Fibroblast of lung (primary cell): ENCODE data around the gene MACROD2. TPM values are rescaled to one million over a fixed set of nuclear protein-coding genes. Genes with fewer than 3 reads are reported as not detected.

Experiments used
- DNase-seq, 2 donors: peaks; one replicate each; pipeline versions ENCODE4 v3.0.0 to v3.0.0-alpha.2; 2010; ENCODE audit warnings: low read depth in 2 of 2
- H2AFZ ChIP-seq: 2 replicates; pipeline ENCODE4 v1.5.1; 2012; ENCODE audit warnings: low read length, control low read depth, inconsistent platforms
- H3K27ac ChIP-seq: 2 replicates; pipeline ENCODE4 v1.5.1; 2011; ENCODE audit warnings: low read length, control low read depth; ENCODE audit not compliant: insufficient read depth
- H3K27me3 ChIP-seq: 2 replicates; pipeline ENCODE4 v1.5.1; 2011; ENCODE audit warnings: mild to moderate bottlenecking, low read length; ENCODE audit not compliant: control insufficient read depth, insufficient read depth
- H3K36me3 ChIP-seq: 2 replicates; pipeline ENCODE4 v1.5.1; 2011; ENCODE audit warnings: low read length; ENCODE audit not compliant: control insufficient read depth, insufficient read depth
- H3K4me1 ChIP-seq: 2 replicates; pipeline ENCODE4 v1.5.1; 2011; ENCODE audit warnings: low read length; ENCODE audit not compliant: control insufficient read depth, insufficient read depth; ENCODE audit errors: extremely low read depth
- H3K4me2 ChIP-seq: 2 replicates; pipeline ENCODE4 v1.5.1; 2011; ENCODE audit warnings: low read length, control low read depth; ENCODE audit not compliant: insufficient read depth; ENCODE audit errors: extremely low read depth
- H3K4me3 ChIP-seq, 4 experiments: fragments of 200-600 bp in 1 of 4; sonication (generic) in 1 of 4; replicated peaks in 1 of 4; 2 replicates each; pipeline ENCODE4 v1.5.1; 2011 to 2016; ENCODE audit warnings: low read length in 4 of 4, low read depth in 3 of 4, mild to moderate bottlenecking in 3 of 4, control low read depth in 2 of 4, inconsistent platforms in 1 of 4, mixed read lengths in 1 of 4; ENCODE audit not compliant: insufficient read depth in 1 of 4; ENCODE audit errors: control extremely low read depth in 1 of 4
- H3K79me2 ChIP-seq: 2 replicates; pipeline ENCODE4 v1.5.1; 2012; ENCODE audit warnings: mild to moderate bottlenecking, low read length, inconsistent platforms; ENCODE audit not compliant: control insufficient read depth, insufficient read depth
- H3K9ac ChIP-seq: 2 replicates; pipeline ENCODE4 v1.5.1; 2011; ENCODE audit warnings: mild to moderate bottlenecking, low read length, control low read depth; ENCODE audit not compliant: insufficient read depth
- H3K9me3 ChIP-seq: 2 replicates; pipeline ENCODE4 v1.5.1; 2012; ENCODE audit warnings: low read depth, low read length; ENCODE audit not compliant: control insufficient read depth, insufficient read depth
- H4K20me1 ChIP-seq: 2 replicates; pipeline ENCODE4 v1.5.1; 2011; ENCODE audit warnings: low read length; ENCODE audit not compliant: control insufficient read depth, insufficient read depth; ENCODE audit errors: extremely low read depth
- EZH2 ChIP-seq: IDR thresholded peaks from 2 replicates; pipeline ENCODE4 v1.5.1; 2012; ENCODE audit warnings: low read length, control low read depth, mild to moderate bottlenecking; ENCODE audit errors: missing control alignments
- polyA plus RNA-seq, 2 donors: library from polyadenylated mRNA; depleted of rRNA in 1 of 2; stranded (reverse) in 1 of 2; unstranded in 1 of 2; fragments of >200 nt; gene quantifications; 2 replicates each; pipeline ENCODE4 v1.2.1, GENCODE V29; 2011 to 2012; ENCODE audit warnings: missing spikeins in 1 of 2
- total RNA-seq: library from RNA; depleted of rRNA; stranded (reverse); fragments of >200 nt; gene quantifications from 2 replicates; pipeline ENCODE4 v1.2.1, GENCODE V29; 2014
- TF ChIP-seq, protein P1 (sequence below), 2 donors: IDR thresholded peaks in 1 of 2; conservative IDR thresholded peaks in 1 of 2; 1 replicate in 1 of 2; 2 replicates in 1 of 2; pipeline ENCODE4 v1.5.1; 2011 to 2012; ENCODE audit warnings: low read length in 2 of 2, control low read depth in 1 of 2, inconsistent platforms in 1 of 2, low read depth in 1 of 2, mild to moderate bottlenecking in 1 of 2

MACROD2 gene
- total and polyA plus RNA-seq, 2 donors (not counting 1 experiment from before 2014, with no cell fraction given): 0.54 to 1.7 TPM

DNA sequence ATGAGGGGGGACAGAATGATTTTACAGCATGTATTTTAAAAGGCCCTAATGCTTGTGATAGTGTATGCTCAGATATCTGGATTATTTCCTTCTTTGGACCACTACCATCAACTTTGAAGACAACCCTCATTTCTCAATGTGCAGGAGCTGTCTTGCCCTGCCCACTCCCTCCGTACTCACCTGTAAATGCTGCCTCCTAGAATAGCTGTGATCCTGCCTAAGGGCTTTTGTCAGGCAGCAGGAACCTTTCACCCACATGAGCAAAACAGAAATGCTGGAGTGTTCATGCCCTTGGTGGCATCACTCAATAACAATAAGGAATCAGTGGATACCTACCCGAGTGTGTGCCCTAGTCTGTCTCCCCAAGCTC, 1065.7 kb downstream of the MACROD2 start:
- no peaks in the 10 kb centered on the region for H4K20me1 ChIP-seq
- H3K27me3 ChIP-seq: no peaks in the 10 kb centered on the region
- no peak overlapping the region for H3K9ac ChIP-seq
- no peak overlapping the region for H2AFZ ChIP-seq
- no peak for DNase-seq
- no peaks in the 10 kb centered on the region for H3K9me3 ChIP-seq
- no peak overlapping the region for H3K4me2 ChIP-seq
- H3K36me3 ChIP-seq: no peaks in the 10 kb centered on the region
- H3K4me1 ChIP-seq: no peaks in the 10 kb centered on the region
- TF ChIP-seq, protein P1, sequence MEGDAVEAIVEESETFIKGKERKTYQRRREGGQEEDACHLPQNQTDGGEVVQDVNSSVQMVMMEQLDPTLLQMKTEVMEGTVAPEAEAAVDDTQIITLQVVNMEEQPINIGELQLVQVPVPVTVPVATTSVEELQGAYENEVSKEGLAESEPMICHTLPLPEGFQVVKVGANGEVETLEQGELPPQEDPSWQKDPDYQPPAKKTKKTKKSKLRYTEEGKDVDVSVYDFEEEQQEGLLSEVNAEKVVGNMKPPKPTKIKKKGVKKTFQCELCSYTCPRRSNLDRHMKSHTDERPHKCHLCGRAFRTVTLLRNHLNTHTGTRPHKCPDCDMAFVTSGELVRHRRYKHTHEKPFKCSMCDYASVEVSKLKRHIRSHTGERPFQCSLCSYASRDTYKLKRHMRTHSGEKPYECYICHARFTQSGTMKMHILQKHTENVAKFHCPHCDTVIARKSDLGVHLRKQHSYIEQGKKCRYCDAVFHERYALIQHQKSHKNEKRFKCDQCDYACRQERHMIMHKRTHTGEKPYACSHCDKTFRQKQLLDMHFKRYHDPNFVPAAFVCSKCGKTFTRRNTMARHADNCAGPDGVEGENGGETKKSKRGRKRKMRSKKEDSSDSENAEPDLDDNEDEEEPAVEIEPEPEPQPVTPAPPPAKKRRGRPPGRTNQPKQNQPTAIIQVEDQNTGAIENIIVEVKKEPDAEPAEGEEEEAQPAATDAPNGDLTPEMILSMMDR (conservative IDR thresholded peaks at IDR 0.05 in 1 of 2, IDR thresholded peaks at IDR 0.05 in 1 of 2; ENCODE audit: low read depth in 1 of 2, low read length in 2 of 2): no peak
- TF ChIP-seq EZH2: no peak
- no peak overlapping the region for H3K4me3 ChIP-seq
- H3K27ac ChIP-seq: no peak overlapping the region
- H3K79me2 ChIP-seq: no peaks in the 10 kb centered on the region

DNA sequence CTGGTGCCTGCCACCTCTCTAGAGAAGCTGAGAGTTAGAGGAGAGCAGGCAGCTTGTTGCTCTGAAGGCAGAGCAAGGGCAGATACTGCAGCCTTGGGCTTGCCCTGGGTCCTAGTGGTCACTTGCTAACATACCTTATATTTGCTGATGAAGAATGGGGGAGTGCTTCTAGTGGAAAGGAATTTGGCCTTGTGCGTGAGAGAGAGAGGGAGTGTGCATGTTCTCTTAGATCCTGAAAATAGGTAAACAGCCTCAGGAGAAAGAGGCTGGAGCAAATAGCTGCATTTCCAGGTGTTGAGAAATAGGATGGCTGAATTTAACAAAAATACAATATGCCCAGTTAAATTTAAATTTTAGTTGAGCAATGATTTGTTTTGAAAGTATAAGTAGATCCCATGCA, 1066.6 kb downstream of the MACROD2 start:
- H3K4me2 ChIP-seq: no peak overlapping the region
- no peak for TF ChIP-seq EZH2
- TF ChIP-seq, protein P1 (conservative IDR thresholded peaks at IDR 0.05 in 1 of 2, IDR thresholded peaks at IDR 0.05 in 1 of 2; ENCODE audit: low read depth in 1 of 2, low read length in 2 of 2): no peak

DNA sequence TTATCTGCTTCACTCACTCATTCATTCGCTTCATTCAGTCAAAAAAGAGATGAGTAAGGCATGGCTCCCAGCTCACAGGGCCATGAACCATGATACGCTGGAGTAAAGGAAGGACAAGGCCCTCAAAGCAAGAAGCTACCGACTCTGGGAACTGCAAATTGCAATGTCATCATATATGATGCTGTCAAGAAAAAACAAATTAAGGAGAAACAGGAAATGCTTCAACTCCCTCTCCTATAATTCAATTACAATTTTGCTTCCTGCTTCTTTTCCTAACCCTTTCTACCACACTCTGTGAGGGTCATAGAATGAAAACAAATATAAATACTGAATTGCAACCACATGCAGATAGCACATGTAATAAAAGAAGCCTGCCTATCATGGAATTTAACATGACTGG, 1067.8 kb downstream of the MACROD2 start:
- no peak for DNase-seq
- no peaks in the 10 kb centered on the region for H3K36me3 ChIP-seq
- TF ChIP-seq, protein P1 (conservative IDR thresholded peaks at IDR 0.05 in 1 of 2, IDR thresholded peaks at IDR 0.05 in 1 of 2; ENCODE audit: low read depth in 1 of 2, low read length in 2 of 2): no peak
- no peak for TF ChIP-seq EZH2

More for the DNA sequence above, 1066.6 kb downstream of the MACROD2 start:
- Histone ChIP-seq H3K79me2 (no peaks in the 10 kb centered on the region), H3K9ac (no peak overlapping the region), H3K27ac (no peak overlapping the region), H3K9me3 (no peaks in the 10 kb centered on the region), H3K4me3 (no peak overlapping the region), H3K36me3 (no peaks in the 10 kb centered on the region), H3K4me1 (no peaks in the 10 kb centered on the region), H3K27me3 (no peaks in the 10 kb centered on the region), H2AFZ (no peak overlapping the region), H4K20me1 (no peaks in the 10 kb centered on the region)
- DNase-seq: no peak

More for the DNA sequence above, 1067.8 kb downstream of the MACROD2 start:
- Histone ChIP-seq H3K79me2 (no peaks in the 10 kb centered on the region), H3K4me2 (no peak overlapping the region), H2AFZ (no peak overlapping the region), H3K9me3 (no peaks in the 10 kb centered on the region), H3K4me3 (no peak overlapping the region), H3K27me3 (no peaks in the 10 kb centered on the region), H3K9ac (no peak overlapping the region), H3K27ac (no peak overlapping the region), H3K4me1 (no peaks in the 10 kb centered on the region), H4K20me1 (no peaks in the 10 kb centered on the region)
